SH-SY5Y (cell line): Measurements from ENCODE around the gene PIAS1.

ENCODE experiments used
- GATA2 ChIP-seq: IDR thresholded peaks from 2 replicates; pipeline ENCODE4 v1.6.1; 2011; ENCODE audit warnings: mild to moderate bottlenecking, low read depth, low read length
- GATA3 ChIP-seq: IDR thresholded peaks from 2 replicates; pipeline ENCODE4 v1.6.1; 2011; ENCODE audit warnings: low read depth, mild to moderate bottlenecking, low read length, moderate library complexity

GRCh38 chr15:68014219-68014618 lies 39.9 kb upstream of the PIAS1 start:
- no peak for TF ChIP-seq GATA2
- no peak for TF ChIP-seq GATA3
